Measurements from ENCODE around the gene IFIT5.

- TF ChIP-seq CTCF (IDR thresholded peaks at IDR 0.05) (no peak), POLR2A (IDR thresholded peaks at IDR 0.05) (no peak)
Measured at GRCh38 chr10:89377705-89378637, 36.4 kb upstream of the IFIT5 start, which contains the start of gene IFIT1B.
